ENCODE results near the gene VCP.

Gene VCP

DNA sequence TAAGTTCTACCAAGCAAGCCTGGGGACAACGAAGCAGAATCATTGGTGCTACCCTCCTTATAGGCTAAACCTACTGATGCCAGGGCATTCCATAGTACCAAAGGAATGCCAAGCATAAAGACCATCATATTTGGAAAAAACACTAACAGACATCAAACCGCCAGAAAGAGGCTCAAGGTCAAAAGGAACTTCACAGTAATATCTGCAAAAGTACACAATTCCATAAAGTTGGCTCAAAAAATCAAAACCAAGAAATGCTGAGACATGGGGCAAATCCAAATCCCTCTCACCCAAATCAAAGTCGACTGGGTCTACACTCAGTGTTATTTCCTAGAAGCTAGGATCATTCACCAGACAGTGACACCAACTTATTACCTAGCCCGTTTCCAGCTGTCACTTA is 3.4 kb downstream of the VCP start (continued):
- TF ChIP-seq ZNF391 (tag by site-specific recombination; IDR thresholded peaks at IDR 0.05; ENCODE audit: borderline replicate concordance, low read depth) (no peak), ZNF514 (tag by site-specific recombination; IDR thresholded peaks at IDR 0.05) (no peak), ZNF223 (tag by site-specific recombination; IDR thresholded peaks at IDR 0.05) (no peak), ZBTB21 (tag by site-specific recombination; IDR thresholded peaks at IDR 0.05) (no peak), ZNF837 (tag by site-specific recombination; IDR thresholded peaks at IDR 0.05) (no peak), FEZF1 (tag by site-specific recombination; IDR thresholded peaks at IDR 0.05) (no peak), ZNF366 (tag by site-specific recombination; conservative IDR thresholded peaks at IDR 0.05) (no peak), ZNF169 (tag by site-specific recombination; IDR thresholded peaks at IDR 0.05) (no peak)
- TF ChIP-seq, protein P1, sequence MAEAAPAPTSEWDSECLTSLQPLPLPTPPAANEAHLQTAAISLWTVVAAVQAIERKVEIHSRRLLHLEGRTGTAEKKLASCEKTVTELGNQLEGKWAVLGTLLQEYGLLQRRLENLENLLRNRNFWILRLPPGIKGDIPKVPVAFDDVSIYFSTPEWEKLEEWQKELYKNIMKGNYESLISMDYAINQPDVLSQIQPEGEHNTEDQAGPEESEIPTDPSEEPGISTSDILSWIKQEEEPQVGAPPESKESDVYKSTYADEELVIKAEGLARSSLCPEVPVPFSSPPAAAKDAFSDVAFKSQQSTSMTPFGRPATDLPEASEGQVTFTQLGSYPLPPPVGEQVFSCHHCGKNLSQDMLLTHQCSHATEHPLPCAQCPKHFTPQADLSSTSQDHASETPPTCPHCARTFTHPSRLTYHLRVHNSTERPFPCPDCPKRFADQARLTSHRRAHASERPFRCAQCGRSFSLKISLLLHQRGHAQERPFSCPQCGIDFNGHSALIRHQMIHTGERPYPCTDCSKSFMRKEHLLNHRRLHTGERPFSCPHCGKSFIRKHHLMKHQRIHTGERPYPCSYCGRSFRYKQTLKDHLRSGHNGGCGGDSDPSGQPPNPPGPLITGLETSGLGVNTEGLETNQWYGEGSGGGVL (tag by site-specific recombination; IDR thresholded peaks at IDR 0.05), result no peak

DNA sequence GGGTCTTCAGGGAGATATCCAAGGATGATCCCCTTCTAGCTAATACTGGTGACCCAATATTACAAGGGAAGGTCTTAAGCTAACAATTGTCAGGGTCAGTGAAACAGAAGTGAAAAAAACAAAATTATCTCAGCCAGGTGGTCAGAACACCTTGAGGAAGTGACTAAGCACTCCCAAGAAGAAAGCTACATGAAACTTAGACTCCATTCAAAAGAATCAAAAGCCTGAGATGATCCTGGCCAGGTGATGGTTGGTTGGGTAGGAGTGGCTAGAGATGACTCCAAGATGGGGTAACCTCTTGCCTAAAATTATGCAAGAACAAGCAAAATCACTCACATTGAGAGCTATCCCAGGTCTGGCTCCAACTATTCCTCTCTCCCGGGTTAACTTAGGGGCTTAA is 5.4 kb downstream of the VCP start:
- CTCF ChIA-PET, result interaction anchor here (2.3 kb wide), 1 partner anchor 15 kb away, joined by 18 read pairs; no protein-coding TSS in a partner anchor
- POLR2A ChIA-PET, result interaction anchor here (0.7 to 1.0 kb wide), 3 partner anchors 10 to 42 kb away, joined by 3 read pairs; partner anchors contain the start of gene FANCG
- no peaks in the 10 kb centered on the region for H3K4me1 ChIP-seq (ENCODE audit: control insufficient read depth, insufficient read depth, low read length)
- H3K9me3 ChIP-seq (ENCODE audit: control insufficient read depth, insufficient read depth, low read depth, low read length), result no peaks in the 10 kb centered on the region
- peaks cover 32 to 94% of the 10 kb centered on the region in 2 experiments for H3K36me3 ChIP-seq (ENCODE audit: control insufficient read depth in 2 of 2, insufficient read depth in 1 of 2, low read length in 2 of 2)
- no peak overlapping the region for H3K27ac ChIP-seq (ENCODE audit: extremely low read depth, low read depth, low read length)
- no peak for TF ChIP-seq ZNF184 (tag by site-specific recombination; IDR thresholded peaks at IDR 0.05)
- TF ChIP-seq, protein P2, sequence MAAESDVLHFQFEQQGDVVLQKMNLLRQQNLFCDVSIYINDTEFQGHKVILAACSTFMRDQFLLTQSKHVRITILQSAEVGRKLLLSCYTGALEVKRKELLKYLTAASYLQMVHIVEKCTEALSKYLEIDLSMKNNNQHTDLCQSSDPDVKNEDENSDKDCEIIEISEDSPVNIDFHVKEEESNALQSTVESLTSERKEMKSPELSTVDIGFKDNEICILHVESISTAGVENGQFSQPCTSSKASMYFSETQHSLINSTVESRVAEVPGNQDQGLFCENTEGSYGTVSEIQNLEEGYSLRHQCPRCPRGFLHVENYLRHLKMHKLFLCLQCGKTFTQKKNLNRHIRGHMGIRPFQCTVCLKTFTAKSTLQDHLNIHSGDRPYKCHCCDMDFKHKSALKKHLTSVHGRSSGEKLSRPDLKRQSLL (tag by site-specific recombination; IDR thresholded peaks at IDR 0.05), result no peak
- TF ChIP-seq ZNF777 (tag by site-specific recombination; IDR thresholded peaks at IDR 0.05; ENCODE audit: borderline replicate concordance), result no peak
- no peak for TF ChIP-seq ZSCAN23 (tag by site-specific recombination; IDR thresholded peaks at IDR 0.05)
- no peak for TF ChIP-seq ZNF843 (tag by site-specific recombination; IDR thresholded peaks at IDR 0.05)
- no peak for TF ChIP-seq ZNF596 (tag by site-specific recombination; IDR thresholded peaks at IDR 0.05)
- no peak for TF ChIP-seq ZNF707 (tag by site-specific recombination; IDR thresholded peaks at IDR 0.05)
- TF ChIP-seq, protein P3, sequence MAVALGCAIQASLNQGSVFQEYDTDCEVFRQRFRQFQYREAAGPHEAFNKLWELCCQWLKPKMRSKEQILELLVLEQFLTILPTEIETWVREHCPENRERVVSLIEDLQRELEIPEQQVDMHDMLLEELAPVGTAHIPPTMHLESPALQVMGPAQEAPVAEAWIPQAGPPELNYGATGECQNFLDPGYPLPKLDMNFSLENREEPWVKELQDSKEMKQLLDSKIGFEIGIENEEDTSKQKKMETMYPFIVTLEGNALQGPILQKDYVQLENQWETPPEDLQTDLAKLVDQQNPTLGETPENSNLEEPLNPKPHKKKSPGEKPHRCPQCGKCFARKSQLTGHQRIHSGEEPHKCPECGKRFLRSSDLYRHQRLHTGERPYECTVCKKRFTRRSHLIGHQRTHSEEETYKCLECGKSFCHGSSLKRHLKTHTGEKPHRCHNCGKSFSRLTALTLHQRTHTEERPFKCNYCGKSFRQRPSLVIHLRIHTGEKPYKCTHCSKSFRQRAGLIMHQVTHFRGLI (tag by site-specific recombination; IDR thresholded peaks at IDR 0.05), result no peak
- no peak for TF ChIP-seq ZNF223 (tag by site-specific recombination; IDR thresholded peaks at IDR 0.05)
- TF ChIP-seq ZNF112 (tag by site-specific recombination; IDR thresholded peaks at IDR 0.05), result no peak
- TF ChIP-seq, protein P4, sequence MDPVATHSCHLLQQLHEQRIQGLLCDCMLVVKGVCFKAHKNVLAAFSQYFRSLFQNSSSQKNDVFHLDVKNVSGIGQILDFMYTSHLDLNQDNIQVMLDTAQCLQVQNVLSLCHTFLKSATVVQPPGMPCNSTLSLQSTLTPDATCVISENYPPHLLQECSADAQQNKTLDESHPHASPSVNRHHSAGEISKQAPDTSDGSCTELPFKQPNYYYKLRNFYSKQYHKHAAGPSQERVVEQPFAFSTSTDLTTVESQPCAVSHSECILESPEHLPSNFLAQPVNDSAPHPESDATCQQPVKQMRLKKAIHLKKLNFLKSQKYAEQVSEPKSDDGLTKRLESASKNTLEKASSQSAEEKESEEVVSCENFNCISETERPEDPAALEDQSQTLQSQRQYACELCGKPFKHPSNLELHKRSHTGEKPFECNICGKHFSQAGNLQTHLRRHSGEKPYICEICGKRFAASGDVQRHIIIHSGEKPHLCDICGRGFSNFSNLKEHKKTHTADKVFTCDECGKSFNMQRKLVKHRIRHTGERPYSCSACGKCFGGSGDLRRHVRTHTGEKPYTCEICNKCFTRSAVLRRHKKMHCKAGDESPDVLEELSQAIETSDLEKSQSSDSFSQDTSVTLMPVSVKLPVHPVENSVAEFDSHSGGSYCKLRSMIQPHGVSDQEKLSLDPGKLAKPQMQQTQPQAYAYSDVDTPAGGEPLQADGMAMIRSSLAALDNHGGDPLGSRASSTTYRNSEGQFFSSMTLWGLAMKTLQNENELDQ (tag by site-specific recombination; IDR thresholded peaks at IDR 0.05; ENCODE audit: low read depth), result no peak
- TF ChIP-seq, protein P5, sequence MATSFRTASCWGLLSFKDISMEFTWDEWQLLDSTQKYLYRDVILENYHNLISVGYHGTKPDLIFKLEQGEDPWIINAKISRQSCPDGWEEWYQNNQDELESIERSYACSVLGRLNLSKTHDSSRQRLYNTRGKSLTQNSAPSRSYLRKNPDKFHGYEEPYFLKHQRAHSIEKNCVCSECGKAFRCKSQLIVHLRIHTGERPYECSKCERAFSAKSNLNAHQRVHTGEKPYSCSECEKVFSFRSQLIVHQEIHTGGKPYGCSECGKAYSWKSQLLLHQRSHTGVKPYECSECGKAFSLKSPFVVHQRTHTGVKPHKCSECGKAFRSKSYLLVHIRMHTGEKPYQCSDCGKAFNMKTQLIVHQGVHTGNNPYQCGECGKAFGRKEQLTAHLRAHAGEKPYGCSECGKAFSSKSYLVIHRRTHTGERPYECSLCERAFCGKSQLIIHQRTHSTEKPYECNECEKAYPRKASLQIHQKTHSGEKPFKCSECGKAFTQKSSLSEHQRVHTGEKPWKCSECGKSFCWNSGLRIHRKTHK (tag by site-specific recombination; IDR thresholded peaks at IDR 0.05), result no peak
- TF ChIP-seq ZNF311 (tag by site-specific recombination; IDR thresholded peaks at IDR 0.05; ENCODE audit: borderline replicate concordance), result no peak
- TF ChIP-seq ZNF544 (tag by site-specific recombination; IDR thresholded peaks at IDR 0.05), result no peak
- TF ChIP-seq, protein P6, sequence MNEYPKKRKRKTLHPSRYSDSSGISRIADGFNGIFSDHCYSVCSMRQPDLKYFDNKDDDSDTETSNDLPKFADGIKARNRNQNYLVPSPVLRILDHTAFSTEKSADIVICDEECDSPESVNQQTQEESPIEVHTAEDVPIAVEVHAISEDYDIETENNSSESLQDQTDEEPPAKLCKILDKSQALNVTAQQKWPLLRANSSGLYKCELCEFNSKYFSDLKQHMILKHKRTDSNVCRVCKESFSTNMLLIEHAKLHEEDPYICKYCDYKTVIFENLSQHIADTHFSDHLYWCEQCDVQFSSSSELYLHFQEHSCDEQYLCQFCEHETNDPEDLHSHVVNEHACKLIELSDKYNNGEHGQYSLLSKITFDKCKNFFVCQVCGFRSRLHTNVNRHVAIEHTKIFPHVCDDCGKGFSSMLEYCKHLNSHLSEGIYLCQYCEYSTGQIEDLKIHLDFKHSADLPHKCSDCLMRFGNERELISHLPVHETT (tag by site-specific recombination; IDR thresholded peaks at IDR 0.05), result no peak
- no peak overlapping the region for H3K4me3 ChIP-seq (ENCODE audit: low read depth, low read length)
